ENCODE measurements around the gene COPZ1.

DNA sequence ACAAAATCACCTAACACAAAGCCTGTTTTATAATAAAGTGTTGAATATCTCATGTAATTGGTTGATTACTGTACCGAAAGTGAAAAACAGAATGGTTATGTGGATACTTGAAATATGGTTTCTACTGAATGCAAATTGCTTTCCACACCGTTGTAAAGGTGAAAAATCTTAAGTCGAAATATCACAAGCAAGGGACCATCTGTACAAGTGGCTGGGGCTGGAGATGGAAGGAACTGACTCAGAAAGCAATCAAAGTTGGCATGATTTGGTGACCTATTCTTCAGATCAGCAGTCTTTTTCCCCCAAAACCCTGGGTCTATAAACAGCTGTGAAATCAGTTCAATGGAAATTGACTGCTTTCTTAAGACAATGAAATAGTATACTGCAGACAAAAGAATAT, 48.6 kb upstream of the COPZ1 start:
- TF ChIP-seq CTCF (IDR thresholded peaks at IDR 0.05) (no peak), POLR2A (IDR thresholded peaks at IDR 0.05) (no peak)

All from breast epithelium (tissue), 3 donors.